GM18951 (cell line): ENCODE data around the gene NXPH4.

Source experiments
- POLR2A ChIP-seq: IDR thresholded peaks from 4 replicates; pipeline ENCODE4 v1.6.1; 2011; ENCODE audit warnings: mild to moderate bottlenecking; ENCODE audit not compliant: insufficient read length, insufficient read depth; ENCODE audit errors: extremely low read depth
- in situ Hi-C: fragments of 300-500 bp; cut with MboI; formaldehyde crosslinking; loops from one replicate; pipeline ENCODE4 v1.12.0; 2022; ENCODE audit warnings: low sequenced_read_pairs, mixed read lengths, inconsistent platforms; ENCODE audit not compliant: unreplicated experiment

Gene NXPH4

GRCh38 chr12:57230381-57231155 is 14.0 kb downstream of the NXPH4 start:
- in situ Hi-C loops, result no loop called here
- no peak for TF ChIP-seq POLR2A

DNA sequence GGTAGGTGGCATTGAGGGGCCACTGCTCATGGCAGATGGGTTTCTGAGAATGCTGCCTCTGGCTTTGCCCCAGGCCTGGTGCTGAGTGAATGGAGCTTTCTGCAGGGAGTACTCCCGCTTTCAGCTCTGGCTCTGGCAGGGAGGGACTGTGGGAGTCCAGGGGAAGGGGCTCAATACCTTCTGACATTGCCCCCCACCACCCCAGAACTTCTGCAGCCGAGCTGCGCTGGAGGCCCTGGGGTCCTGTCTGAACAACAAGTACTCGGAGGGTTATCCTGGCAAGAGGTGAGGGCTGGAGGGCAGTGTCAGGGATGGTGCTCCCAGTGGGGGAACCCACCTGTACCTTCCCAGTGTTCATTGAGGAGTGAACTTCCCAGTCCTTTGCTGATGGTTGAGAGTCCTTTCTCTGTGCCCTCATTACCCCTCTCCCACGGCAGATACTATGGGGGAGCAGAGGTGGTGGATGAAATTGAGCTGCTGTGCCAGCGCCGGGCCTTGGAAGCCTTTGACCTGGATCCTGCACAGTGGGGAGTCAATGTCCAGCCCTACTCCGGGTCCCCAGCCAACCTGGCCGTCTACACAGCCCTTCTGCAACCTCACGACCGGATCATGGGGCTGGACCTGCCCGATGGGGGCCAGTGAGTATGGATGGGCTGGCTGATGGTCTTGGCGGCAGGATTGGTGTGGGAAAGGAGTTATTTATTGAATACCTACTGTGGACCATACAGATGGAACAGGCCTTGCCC is 14.9 kb downstream of the NXPH4 start:
- in situ Hi-C loops, result no loop called here
- TF ChIP-seq POLR2A, result no peak

GRCh38 chr12:57232156-57232756 is 15.7 kb downstream of the NXPH4 start:
- no peak for TF ChIP-seq POLR2A

DNA sequence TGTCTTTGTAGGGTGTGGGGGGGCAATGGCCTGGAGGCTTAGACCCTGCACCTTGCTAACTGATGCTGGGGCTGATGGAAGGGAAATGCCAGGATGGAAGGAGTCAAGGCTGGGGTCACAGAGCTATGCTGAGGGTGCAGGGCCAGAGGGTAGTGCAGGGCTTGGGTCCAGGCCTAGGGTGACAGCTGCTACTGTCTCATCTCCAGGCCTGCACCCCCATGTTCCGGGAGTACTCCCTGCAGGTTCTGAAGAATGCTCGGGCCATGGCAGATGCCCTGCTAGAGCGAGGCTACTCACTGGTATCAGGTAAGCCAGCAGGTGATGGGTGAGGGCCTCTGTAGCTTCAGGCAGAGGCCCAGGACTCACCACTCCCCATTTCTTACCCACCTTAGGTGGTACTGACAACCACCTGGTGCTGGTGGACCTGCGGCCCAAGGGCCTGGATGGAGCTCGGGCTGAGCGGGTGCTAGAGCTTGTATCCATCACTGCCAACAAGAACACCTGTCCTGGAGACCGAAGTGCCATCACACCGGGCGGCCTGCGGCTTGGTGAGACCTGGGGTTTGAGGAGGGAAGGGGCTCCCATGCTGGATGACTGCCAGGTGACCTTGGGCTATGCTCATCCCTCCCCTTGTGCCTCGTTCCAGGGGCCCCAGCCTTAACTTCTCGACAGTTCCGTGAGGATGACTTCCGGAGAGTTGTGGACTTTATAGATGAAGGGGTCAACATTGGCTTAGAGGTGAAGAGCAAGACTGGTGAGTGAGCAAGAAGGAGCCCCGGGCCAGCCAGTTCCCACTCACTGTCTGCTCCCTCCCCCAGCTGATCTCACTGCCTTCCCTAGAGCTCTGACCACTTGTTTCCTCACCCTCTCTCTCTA is 17.0 kb downstream of the NXPH4 start:
- in situ Hi-C loops, result no loop called here
- TF ChIP-seq POLR2A, result no peak

More at GRCh38 chr12:57232156-57232756, 15.7 kb downstream of the NXPH4 start:
- in situ Hi-C loops, result no loop called here

GRCh38 chr12:57234233-57234570 is 17.6 kb downstream of the NXPH4 start:
- no peak for TF ChIP-seq POLR2A
- in situ Hi-C loops, result no loop called here

GRCh38 chr12:57234571-57235016 is 18.0 kb downstream of the NXPH4 start:
- TF ChIP-seq POLR2A, result no peak
- in situ Hi-C loops, result no loop called here

DNA sequence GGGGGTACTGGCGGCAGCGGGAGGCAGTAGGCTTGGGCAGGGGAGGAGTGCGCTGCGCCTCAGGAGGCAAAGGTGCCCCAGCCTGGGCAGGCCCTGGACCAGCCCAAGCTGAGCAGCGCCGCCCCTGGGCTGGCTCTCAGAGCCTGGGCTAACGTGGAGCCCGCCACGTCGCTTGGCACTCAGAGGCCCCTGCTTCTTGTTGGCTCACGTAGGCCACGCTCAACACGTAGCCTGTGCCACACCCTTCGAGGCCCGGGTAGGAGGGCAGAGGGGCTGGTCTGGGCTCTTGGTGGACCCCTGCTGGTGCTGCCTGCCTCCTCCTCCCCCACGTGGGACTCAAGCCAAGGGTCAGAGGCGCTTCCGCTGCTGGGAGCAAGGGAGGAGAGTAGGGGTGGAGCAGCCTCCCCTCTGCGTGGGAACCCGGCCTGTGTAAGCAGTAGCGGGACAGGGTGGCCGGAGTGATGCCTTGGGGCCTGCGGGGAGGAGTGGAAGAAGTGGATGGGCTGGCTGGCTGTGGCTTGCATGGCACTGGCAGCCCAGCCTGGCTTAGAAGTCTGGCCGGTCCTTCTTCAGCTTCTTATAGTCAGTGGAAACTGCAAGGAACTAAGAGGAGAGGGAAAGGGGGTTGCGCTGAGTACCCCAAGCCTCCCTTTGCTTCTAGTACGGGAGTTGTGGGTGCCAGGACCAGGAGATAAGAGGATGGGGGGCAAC is 18.6 kb downstream of the NXPH4 start:
- TF ChIP-seq POLR2A, result no peak
- in situ Hi-C loops, result no loop called here

DNA sequence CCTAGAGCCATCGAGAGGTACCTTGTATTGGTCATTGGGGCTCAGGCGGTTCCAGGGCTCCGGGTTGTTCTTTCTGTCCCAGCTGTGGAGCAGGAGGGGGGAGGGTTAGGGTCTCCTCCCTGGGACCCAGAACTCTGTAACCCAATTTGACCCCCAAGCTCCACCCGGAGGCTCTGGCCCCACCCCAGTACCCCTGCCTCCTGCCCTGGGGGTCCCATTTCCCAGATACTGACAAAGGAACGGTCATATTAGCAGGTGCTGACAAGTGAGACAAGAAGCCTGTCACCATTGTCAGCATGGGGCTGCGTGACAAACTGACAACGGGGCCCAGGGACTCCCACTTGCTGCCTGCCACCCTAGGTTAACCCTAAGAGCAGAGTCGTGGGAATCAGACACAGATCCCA is 19.1 kb downstream of the NXPH4 start:
- TF ChIP-seq POLR2A, result no peak
- in situ Hi-C loops, result no loop called here

- peak; percentile 41 for TF ChIP-seq POLR2A
- in situ Hi-C loops, result no loop called here
Measured at GRCh38 chr12:57236201-57236924, 19.8 kb downstream of the NXPH4 start.

DNA sequence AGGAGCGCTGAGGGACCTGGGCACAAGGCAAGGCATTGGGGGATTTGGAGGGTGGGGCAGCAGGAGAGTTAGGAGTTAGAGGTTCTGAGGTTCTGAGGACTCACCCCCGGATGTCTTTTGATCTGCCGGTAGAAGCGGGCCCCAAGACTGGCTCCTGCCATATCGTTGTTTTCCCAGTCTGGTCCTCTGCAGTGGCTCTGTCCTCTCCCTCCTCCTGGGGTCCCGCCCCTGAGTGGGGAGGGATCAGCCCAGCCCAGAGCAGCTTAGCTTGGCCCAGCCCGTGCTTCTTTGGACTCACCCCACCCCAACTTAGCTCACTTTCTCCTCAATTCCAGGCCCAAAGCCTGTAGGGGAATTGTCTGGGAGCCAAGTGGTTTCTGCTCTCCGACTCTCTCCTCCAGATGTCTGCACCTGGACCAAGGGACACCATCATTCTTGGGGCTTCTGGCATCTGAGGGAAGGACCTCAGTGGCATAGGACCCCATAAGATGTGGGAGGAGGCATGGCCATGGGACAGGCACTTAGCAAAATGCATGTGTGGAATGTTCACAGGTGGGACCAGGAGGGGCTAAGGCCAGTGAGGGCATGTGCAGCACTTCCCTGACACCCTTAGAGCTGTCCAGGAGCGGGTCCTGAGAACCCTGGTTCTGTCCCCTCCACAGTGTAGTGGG is 20.5 kb downstream of the NXPH4 start:
- in situ Hi-C loops, result no loop called here

DNA sequence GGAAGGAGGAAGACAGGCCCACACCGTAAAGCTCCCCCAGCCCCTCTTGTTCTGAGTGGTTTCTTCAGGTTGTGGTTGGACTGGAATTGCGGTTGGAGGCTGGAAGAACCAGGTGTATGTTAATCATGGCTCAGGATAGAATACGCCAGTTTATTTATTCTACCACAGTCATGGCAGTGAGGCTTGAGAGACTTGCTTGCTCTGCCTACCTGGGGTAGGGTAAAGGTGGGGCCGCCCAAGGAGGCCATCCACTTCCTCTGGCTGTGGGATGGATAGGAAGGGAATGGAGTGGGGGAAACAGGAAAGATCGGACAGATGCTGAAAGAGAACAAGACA is 21.0 kb downstream of the NXPH4 start:
- in situ Hi-C loops, result no loop called here
- TF ChIP-seq POLR2A, result no peak

More for the DNA sequence above, 20.5 kb downstream of the NXPH4 start:
- no peak for TF ChIP-seq POLR2A
